GOT3 (cell line): ENCODE data around the gene EXOSC2.
"Not testable (repeated sequence)": the region's sequence is repeated elsewhere in the genome, so short reads cannot be mapped to it uniquely, and the experiment has no call there.

Experiments used
- DNase-seq: peaks from one replicate; lab custom pipeline; 2025; ENCODE audit warnings: mixed read lengths; lab: John Stamatoyannopoulos, UW

The EXOSC2 gene

DNA sequence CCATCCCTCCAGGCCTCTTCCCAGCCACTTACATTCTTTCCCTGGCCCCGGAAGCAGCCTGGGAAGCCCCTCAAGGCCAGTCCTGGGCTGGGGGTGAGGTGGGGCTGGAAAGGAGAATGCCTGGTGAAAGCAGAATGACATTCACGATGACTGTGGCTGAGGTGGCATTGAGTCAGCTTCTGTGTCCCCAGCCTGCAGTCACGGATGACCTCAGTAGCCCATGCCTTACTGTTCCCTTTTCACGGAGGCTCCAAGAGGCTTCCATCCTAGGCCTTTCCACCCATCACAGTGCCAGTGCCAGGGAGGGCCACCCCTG lies 26.5 kb upstream of the EXOSC2 start:
- no peak for DNase-seq

DNA sequence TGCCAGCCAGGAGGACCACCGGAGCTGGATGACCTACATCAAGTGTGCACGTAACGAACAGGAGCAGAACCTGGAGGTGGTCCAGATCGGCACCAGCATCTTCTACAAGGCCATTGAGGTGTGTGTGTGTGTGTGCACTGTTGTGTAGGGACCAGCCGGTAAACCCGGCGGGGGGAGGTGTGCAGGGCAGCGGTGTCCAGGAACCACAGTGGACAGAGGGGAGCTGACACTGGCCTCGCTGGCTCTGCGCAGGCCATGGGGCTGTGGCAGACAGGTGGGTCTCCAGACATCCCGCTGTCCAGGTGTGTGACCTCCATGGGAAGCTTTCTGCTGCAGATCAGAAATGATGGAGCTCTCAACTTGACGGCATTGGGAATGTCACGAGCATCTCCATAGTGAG lies 25.4 kb upstream of the EXOSC2 start:
- DNase-seq = no peak

DNA sequence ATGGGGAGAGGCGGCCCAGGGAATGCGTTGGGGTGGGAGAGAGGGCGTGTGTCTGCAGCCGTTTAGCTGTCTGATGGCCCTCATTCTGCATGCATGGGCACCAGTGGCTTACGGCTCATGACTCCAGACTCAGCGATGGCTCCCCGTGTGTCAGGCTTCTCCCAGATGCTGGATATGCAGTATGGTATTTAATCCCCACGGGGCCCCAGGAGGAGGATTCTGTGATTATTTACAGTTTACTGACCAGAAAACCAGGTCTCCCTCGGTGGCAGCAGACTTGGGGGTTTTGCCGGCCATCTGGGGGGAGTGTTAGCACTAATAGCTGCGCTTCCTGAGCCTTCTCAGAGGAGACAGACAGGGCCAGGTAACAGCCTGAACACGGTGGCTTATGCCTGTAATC lies 24.9 kb upstream of the EXOSC2 start:
- no peak for DNase-seq

DNA sequence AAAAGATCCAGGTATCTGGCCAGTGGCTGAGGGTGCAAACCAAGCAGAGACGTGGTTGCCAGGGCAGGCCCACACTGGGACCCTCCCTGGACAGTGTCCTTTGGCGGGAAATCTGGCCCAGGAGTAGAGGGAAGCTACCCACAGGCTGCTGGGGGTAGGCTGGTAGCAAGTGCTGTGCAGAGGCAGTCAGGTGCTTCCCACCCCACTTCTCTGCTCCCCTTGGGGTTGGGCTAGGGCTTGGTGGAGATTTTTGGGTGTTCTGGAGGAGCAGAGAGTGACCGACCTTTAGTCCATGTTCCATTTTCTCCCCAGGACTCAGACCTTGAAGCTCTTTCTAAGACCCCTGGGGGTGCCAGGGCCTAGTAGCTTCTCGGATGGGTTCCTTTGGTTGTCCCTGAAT lies 23.6 kb upstream of the EXOSC2 start:
- DNase-seq = no peak

DNA sequence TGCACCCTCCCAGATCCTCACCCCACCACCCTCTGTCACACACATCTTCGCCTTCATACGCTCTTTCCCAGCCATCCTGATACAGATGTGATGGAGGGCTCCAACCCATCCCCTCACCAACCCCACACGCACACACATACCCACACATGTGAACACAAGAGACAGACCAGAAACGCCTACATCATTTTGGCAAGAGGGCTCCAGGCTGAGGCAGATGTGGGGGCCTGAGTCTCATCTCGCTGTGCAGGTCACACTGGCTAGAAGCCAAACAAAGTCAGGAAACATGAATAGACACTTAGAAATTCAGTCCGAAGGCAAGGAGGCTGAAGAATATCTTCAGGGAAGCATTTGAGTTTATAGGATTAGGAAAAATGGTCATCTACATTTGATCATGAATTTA lies 22.9 kb upstream of the EXOSC2 start:
- no peak for DNase-seq

DNA sequence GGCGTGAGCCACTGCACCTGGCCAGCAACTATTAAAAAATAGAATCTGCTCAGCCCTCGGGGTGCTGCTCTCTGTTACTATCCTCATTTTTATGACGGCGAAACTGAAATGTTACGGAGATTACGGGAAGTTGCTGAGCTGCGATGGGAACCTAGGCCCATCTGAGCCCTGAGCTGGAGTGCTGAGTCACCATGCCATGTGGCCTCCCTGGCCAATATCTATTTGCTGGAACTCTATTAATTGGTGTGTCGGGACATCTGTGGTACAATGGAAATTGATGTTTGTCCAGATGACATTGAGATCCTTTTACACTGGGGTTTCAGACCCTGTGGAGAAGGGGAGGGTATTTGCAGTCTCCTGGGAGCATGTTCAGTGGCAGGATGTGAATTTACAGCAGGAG lies 21.1 kb upstream of the EXOSC2 start:
- no peak for DNase-seq

DNA sequence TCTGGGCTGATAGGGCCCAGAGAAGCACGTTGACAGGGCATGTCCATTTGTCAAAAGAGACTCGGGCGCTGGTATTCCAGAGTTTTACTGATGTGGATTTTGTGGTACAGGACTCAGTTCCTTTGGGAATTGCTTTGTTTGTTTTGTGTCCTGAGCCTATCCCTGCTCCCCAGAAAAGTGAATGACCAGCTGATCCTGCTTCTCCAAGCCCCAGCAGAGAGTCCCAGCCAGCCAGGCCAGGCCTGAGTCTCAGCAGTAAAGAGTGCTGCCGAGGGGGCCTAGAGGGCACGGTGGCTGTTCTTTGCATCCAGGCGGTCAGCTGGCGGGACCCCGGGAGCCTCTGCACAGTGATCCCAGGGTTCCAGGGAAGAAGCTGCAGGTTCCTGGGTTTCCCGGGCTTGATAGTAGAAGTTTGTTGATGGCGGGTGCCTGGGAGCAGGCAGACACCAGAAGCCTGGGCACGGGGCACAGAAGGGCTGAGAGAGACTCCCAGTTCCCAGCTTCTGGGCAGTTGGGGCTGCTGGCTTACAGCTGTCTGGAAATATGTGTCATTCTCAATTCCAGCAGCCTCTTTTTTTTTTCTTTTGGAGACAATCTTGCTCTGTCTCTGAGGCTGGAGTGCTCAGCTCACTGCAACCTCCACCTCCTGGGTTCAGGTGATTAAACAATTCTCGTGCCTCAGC lies 20.5 kb upstream of the EXOSC2 start:
- DNase-seq = no peak

DNA sequence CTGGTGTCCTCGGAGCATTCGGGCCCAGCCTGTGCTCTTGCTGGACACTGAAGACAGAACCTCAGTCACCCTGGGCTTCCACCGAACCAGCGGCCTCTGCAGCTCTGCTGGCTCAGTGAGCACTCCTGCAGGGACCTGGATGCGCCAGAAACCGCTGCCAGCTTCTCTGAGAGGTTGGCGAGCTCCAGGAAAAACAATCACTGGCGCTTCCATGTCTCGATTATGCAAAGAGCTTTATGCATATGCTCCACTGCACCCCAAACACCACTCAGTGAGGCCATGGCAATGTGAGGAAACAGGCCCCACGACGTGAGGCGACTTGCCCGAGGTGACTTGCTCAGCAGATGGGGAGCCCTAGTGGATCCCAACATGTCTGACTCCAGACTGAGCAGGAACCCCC lies 18.2 kb upstream of the EXOSC2 start:
- DNase-seq = no peak

DNA sequence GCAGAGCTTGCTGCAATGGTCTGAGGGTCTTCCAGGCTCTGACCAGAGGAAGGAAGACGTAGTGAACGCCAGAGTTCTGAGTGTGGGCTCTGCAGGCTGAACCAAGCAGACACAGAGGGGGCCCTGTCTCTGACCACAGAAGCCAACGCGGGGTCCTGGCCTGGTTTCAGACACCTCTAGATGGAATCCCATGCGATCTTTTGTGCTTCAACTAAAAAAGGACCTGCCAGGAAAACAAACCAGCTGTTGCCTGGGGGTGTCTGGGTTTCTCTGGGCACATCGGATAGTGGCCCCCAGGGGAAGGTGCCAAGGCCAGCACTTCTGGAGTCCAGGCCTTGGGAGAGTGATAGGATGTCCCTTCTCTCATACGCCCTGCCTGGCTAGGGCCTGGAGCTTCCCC lies 16.3 kb upstream of the EXOSC2 start:
- DNase-seq = no peak

DNA sequence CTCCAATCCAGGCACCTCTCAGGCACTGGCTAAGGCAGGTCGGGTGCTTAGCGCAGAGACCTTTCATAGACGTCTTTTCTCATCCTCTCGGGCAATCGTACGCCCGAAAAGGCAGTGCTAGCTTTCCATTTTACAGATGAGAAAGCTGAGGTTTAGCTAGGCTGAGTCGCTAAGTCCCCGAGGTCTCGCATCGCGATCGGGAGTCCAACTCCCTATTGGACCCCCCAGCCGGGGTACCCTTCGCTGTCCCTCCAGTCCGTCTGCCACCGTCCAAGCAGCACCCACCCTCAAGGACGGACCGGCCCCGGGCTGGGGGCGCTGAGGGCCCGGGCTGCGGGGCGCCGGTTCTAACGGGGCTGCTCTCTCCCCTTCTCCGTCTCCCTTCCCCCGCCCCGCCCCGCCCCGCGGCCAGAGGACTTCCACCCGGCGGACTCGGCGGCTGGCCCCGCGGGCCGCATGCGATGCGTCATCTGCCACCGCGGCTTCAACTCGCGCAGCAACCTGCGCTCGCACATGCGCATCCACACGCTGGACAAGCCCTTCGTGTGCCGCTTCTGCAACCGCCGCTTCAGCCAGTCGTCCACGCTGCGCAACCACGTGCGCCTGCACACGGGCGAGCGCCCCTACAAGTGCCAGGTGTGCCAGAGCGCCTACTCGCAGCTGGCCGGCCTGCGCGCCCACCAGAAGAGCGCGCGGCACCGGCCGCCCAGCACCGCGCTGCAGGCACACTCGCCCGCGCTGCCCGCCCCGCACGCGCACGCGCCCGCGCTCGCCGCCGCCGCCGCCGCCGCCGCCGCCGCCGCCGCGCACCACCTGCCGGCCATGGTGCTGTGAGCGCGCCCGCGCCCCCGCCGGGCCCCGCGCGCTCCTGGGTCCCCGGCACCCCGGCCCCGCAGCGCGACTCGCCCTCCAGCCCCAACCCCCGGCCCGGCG lies 12.5 kb upstream of the EXOSC2 start:
- DNase-seq = no peak

DNA sequence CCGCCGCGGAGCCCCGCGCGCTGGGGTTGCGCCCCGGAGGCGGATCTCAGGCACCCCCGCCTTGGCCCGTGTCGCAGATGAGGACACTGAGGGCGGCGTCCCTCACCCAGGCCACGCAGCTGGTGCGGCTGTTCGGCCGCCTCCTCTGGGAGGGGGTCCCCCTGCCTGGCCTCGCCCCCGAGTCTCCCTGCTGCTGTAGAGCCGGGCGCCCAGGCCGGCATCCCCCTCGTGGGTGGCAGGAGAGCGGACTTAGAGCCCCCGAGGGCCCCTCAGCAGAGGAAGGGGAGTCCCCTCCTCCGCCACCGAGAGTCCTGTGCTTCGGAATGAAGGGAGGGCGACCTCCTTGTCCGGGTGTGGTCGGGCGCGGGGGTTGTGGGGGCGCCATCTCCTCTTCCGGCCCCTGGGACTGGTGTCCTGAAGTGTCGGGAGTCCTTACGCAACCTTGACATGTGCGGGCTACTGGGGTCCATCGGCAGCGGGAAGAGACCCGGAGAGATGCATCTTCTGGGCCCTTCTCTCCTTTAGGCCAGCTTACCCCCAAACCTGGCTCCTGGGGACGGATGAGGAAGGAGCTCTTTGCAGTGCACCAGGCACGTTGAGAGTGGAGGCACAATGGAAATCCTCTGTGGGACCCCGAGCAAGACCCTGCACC lies 11.7 kb upstream of the EXOSC2 start:
- no peak for DNase-seq

DNA sequence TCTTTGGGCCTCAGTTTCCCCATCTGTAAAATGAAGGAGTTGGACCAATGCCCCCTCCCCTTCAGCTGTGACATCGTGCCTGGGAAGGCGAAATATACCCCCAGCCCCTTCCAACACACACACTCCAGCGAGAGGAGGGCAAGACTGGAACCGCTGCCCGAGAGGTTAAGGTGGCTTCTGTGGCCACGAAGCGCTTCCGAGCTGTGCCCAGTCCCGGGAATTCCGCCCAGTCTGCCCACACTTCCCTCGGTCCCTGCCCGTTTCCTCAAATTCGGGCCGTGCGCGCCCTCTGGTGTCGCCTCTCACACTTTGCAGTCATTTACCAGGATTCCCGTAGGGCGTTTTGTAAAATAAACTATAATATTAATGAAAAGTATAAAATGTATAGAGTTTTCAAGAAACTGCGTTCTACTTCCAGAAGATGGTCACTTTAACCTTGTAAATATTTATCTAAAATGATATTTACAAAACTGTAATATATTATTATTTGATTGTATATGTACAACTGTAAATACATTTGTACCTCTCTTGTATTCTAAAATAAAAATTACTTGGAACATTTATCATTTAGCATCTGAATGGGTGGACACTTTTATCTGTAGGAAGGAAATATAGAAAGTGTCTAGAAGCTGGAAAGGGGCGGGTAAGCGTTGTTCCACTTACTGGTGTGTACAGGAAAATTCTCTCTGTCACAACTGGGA lies 11.0 kb upstream of the EXOSC2 start:
- DNase-seq = no peak

DNA sequence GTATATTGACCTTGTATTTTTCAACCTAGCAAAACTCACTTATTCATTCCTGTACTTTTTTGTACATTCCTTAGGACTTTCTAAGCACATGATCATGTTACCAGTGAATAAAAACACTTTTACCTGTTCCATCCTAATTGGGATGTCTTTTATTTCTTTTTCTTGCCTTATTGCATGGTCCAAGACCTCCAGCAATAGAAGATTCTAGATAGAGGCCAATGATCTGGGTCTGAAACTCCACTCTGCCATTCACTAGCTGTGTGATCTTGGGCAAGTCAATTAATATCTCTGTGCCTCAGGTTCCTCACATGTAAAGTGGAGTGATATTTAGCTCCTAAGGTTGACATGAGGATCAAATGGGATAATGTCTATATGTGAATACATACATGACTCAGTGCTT lies 8.5 kb upstream of the EXOSC2 start:
- DNase-seq = no peak

DNA sequence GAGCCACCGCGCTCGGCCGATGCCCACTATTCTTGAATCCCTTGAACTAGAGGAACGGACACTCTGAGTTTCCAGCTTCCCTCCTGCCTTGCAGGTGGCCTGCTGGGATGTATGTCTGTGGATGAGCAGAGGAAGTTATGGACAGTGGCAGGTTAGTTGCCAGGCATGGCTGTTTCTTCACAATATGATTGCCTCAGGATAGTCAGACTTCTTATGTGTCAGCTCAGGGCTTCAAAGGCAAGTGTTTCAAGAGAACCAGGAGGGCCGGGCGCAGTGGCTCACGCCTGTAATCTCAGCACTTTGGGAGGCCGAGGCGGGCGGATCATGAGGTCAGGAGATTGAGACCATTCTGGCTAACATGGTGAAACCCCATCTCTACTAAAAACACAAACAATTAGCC lies 7.6 kb upstream of the EXOSC2 start:
- not testable (repeated sequence) for DNase-seq

DNA sequence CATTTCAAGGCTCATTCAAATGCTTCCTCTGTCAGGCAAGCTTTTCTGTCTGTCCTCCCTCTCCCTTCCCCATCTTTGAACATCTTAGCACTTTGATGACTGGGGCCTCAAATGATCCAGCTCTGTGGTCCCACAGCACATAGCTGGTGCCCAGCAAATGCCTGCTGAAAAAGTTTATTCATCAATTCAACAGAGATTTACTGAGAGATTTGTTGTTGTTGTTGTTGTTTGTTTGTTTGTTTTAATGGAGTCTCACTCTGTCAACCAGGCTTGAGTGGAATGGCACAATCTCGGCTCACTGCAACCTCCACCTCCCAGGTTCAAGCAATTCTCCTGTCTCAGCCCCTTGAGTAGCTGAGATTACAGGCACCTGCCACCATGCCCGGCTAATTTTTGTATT lies 6.0 kb upstream of the EXOSC2 start:
- no peak for DNase-seq

DNA sequence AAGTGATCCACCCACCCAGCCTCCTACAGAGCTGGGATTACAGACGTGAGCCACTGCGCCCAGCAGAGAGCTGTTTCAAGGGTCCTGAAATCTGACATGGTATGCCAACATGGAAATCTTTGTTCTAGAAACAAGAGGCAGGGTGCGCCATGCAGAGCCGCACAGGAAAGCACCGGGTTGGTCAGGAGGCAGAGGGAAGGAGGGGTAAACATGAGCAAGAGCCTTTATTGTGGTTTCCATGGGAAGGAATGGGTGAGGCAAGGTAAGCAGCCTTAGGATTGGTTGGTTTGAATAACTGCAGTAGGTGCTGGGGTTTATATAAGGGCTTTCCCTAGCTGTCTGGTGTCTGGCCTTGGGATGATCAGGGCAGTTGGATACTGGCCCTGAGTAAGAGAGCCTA lies 5.5 kb upstream of the EXOSC2 start:
- DNase-seq = no peak

DNA sequence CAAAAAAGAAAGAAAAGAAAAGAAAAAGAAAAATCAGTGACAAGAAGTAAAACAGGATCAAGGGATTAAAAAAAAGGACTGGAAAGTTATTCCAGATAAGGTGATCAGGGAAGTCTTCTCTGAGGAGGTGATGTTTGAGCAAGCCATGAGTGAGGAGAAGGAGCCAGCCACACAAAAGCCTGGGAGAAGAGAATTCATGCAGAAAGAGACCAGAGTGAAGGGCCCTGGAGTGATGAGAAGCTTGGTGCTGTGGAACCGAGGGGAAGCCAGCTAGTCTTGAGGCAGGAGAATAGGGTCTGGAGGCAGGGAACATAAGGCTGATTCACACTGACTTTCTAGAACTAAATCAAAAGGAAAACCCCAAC lies 4.0 kb upstream of the EXOSC2 start:
- no peak for DNase-seq

DNA sequence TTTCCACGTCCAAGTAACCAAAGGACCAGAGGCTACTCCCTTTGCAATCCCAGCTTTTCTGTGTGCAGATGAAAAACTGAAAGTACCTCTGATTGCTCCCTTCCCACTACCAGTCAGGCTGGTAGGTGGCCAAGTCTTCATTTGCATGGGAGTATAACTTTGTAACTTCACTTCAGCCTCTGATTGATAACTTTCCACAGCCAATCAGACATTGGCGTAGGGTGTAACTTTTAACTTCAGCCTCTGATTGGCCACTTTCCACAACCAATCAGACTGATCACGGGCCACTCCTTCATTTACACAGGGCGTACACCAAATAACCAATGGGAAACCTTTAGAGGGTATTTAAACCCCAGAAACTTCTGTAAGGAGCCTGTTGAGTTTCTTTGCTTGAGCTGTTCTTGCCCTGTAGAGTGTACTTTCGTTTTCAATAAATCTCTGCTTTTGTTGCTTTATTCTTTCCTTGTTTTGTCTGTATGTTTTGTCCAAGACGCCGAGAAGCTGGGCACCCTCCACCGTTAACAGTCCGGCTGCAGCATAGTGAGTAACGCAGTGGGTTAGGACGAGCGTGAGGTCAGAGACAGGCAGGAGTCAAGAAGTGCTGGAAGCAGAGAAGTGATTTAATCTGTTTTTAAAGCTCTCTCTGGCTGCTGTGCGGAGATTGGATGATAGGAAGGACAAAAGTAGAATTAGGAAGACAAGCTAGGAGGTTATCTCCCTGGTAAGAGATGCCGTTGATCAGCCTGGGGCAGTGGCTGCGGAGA lies 3.5 kb upstream of the EXOSC2 start:
- DNase-seq = no peak

DNA sequence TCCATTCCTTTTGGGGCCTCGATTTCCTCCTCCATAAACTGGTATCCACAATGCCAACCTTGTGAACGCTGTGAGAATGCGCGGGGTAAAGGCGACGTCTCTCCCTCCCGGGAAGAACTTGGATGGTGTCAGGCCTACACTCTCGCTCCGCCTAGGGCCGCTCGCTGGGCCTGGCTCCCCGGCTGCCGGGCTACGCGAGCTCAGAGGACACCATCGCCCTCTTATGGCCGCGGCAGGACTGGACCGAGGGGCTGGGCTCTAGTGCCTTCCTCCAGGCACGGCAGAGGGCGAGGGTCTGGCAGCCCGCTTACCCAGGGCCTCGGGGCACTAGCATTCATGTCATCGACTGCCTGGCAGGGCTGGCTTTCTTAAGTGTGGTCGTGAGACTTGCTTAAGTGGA lies 1.3 kb upstream of the EXOSC2 start:
- DNase-seq = no peak

DNA sequence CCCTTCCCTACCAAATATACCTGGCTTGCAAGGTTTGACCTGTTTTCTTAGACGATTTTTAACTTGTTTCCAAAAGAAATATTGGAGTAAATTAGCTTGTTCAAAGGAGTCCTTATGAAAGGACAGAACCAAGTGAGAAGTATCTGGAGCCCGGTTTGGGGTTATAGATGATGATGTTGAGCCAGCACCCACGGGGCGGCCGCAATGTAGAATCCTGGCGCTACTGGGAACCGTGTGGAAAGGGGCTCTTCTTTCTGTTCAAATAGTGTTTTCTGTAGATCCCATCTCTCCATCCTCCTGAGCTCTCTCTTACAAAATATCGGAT lies 517 bp upstream of the EXOSC2 start:
- DNase-seq = no peak

DNA sequence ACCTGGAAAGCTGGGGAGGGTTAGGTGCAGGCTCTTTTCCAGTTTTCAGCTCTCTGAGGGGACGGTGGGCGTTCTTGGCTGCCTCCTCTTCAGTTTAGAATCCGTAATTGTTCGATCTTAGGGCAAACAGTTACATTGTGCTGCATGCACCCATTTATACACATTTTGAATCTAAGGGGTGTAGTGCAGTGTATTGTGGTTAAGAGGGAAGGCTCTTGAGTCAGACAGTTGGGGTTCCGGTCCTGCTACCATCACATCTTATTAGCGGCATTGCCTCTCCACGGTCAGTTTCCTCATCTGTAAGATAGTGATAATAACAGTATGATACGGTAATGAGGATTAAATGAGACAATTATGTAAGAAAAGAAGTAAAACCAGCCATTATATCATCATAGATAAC lies 625 bp downstream of the EXOSC2 start:
- no peak for DNase-seq

DNA sequence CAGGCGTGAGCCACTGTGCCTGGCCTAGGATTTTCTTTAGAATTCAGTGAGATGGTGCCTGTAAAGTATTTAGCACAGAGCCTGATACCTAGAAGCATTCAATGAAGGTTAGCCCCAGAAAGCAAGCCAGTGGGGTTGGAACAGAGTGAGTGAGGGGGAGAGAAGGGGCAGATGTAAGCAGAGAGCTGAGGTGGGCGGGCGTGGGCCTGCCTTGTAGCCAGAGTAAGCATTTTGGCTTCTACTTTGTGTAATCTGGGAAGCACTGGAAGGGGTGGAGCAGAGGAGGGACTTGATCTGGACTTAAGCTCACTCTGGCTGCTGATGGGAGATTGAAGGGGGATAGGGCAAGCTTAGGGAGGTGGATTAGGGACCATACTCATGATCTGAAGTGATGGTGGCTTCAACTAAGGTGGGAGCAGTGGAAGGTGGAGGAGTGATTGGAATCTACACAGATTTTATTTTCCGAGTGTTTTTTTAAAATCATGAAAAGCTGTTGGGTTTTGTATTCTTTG lies 2.6 kb downstream of the EXOSC2 start:
- DNase-seq = no peak
